Transverse colon (tissue), 3 donors: ENCODE results near the gene INPP5J.

Source experiments
- CTCF ChIP-seq, 5 experiments: fragments of 200-600 bp in 3 of 5; fragments of 450-650 bp in 2 of 5; sonication (generic) in 3 of 5; IDR thresholded peaks; 1 replicate in 2 of 5; 2 replicates in 3 of 5; pipeline ENCODE4 v1.5.1; 2016 to 2017; ENCODE audit warnings: antibody characterized with exemption in 5 of 5, inconsistent platforms in 3 of 5, mild to moderate bottlenecking in 2 of 5, moderate library complexity in 1 of 5
- EP300 ChIP-seq: sonication (generic); formaldehyde crosslinking; IDR thresholded peaks from one replicate; pipeline ENCODE4 v1.6.1; 2017; ENCODE audit warnings: antibody characterized with exemption, low read depth

GRCh38 chr22:31128156-31128555 is 5.4 kb downstream of the INPP5J start:
- no peak for TF ChIP-seq CTCF (IDR thresholded peaks at IDR 0.05)
- TF ChIP-seq EP300 = no peak
